Naive thymus-derived CD8-positive, alpha-beta T cell (primary cell): ENCODE measurements around the gene IGF2. TPM values are rescaled to one million over a fixed set of nuclear protein-coding genes. Genes with fewer than 3 reads are reported as not detected.

ENCODE experiments used
- microRNA-seq: library from miRNA; unstranded; fragments of <30 nt; microRNA quantifications from one replicate; pipeline ENCODE4 v1.2.0, GENCODE V29; 2022; ENCODE audit warnings: borderline microRNAs expressed
- polyA plus RNA-seq, 3 donors: library from polyadenylated mRNA; unstranded; fragments of 300-500 nt; fragmentation: Illumina TruSeq; gene quantifications; one replicate each; pipeline ENCODE4 v1.2.3, GENCODE V29; 2021
- total RNA-seq, 8 experiments: library from RNA in 2 of 8; stranded (reverse) in 2 of 8; gene quantifications; one replicate each; pipeline ENCODE4 v1.2.3 and lab custom pipeline; 2021 to 2026

The IGF2 gene
- total and polyA plus RNA-seq, 5 experiments from 2014 or later = not detected

Small RNA genes within 50 kb of the gene (microRNA-seq; reads per million reads assigned to microRNA genes)
- gene MIR4686 = not detected
- gene MIR483 = not detected

Other genes starting within 250 kb of the IGF2 start
- not detected for gene PRR33, start 247.5 kb downstream of the IGF2 start, total RNA-seq
- under 1 TPM; 0.06 to 0.15 (median 0.08) TPM for gene PRR33, start 247.5 kb downstream of the IGF2 start, polyA plus RNA-seq
- gene TNNT3, start 219.7 kb downstream of the IGF2 start, total RNA-seq = 10 to 100 TPM; 28.0 to 29.7 TPM
- under 1 TPM in 1 of 3 donors, not detected in 2; 0.39 TPM for gene TNNT3, start 219.7 kb downstream of the IGF2 start, polyA plus RNA-seq
- 10 to 100 TPM; 49.0 to 50.7 TPM for gene MRPL23, start 192.1 kb downstream of the IGF2 start, total RNA-seq
- 10 to 100 TPM; 22.3 to 48.8 (median 29.3) TPM for gene MRPL23, start 192.1 kb downstream of the IGF2 start, polyA plus RNA-seq
- not detected for gene H19, start 141.5 kb downstream of the IGF2 start, total RNA-seq
- not detected for gene H19, start 141.5 kb downstream of the IGF2 start, polyA plus RNA-seq
- gene INS, start 21.8 kb upstream of the IGF2 start, total RNA-seq = not detected
- not detected for gene INS, start 21.8 kb upstream of the IGF2 start, polyA plus RNA-seq
- not detected for gene TH, start 32.4 kb upstream of the IGF2 start, total RNA-seq
- not detected for gene TH, start 32.4 kb upstream of the IGF2 start, polyA plus RNA-seq
- under 1 TPM in 1 of 2 experiments, not detected in 1; 0.19 TPM for gene ASCL2, start 131.2 kb upstream of the IGF2 start, total RNA-seq
- 1 to 10 TPM in 1 of 3 donors, under 1 TPM in 1, not detected in 1; 0.23 to 2.8 TPM for gene ASCL2, start 131.2 kb upstream of the IGF2 start, polyA plus RNA-seq
- 100 to 1,000 TPM; 113 to 115 TPM for gene C11orf21, start 162.5 kb upstream of the IGF2 start, total RNA-seq
- 10 to 100 TPM; 13.6 to 20.2 (median 20.2) TPM for gene C11orf21, start 162.5 kb upstream of the IGF2 start, polyA plus RNA-seq
- 100 to 1,000 TPM; 158 to 171 TPM for gene TSPAN32, start 162.6 kb upstream of the IGF2 start, total RNA-seq
- 100 to 1,000 TPM in 1 of 3 donors, 10 to 100 TPM in 2; 58.5 to 124 (median 96.6) TPM for gene TSPAN32, start 162.6 kb upstream of the IGF2 start, polyA plus RNA-seq
- 10 to 100 TPM; 83.1 to 92.1 TPM for gene CD81, start 237.9 kb upstream of the IGF2 start, total RNA-seq
- 10 to 100 TPM; 15.3 to 62.0 (median 42.1) TPM for gene CD81, start 237.9 kb upstream of the IGF2 start, polyA plus RNA-seq